HepG2 (cell line): ENCODE data around the gene RNGTT. TPM values are rescaled to one million over a fixed set of nuclear protein-coding genes. Genes with fewer than 3 reads are reported as not detected.

ENCODE experiments used
- ARID5B ChIP-seq: IDR thresholded peaks from 2 replicates; pipeline ENCODE4 v1.4.0; 2020; ENCODE audit warnings: mild to moderate bottlenecking, missing genetic modification reagents
- BCL6 ChIP-seq: IDR thresholded peaks from 2 replicates; pipeline ENCODE4 v1.6.1; 2016; ENCODE audit warnings: missing genetic modification reagents, missing compliant biosample characterization
- BHLHE40 ChIP-seq: IDR thresholded peaks from 2 replicates; pipeline ENCODE4 v1.6.1; 2011; ENCODE audit warnings: low read length, improper control_type of control experiment
- BORCS8-MEF2B ChIP-seq: sonication (generic); formaldehyde crosslinking; IDR thresholded peaks from 2 replicates; pipeline ENCODE4 v1.8.0; 2022; ENCODE audit warnings: mild to moderate bottlenecking, missing genetic modification reagents
- EED ChIP-seq: sonication (generic); formaldehyde crosslinking; IDR thresholded peaks from 2 replicates; pipeline ENCODE4 v1.5.0; 2020; ENCODE audit warnings: mild to moderate bottlenecking, missing genetic modification reagents
- EP300 ChIP-seq, 3 experiments: sonication (generic) in 1 of 3; formaldehyde crosslinking in 1 of 3; IDR thresholded peaks; 2 replicates each; pipeline versions ENCODE4 v1.5.1 to v1.6.1; 2011 to 2020; ENCODE audit warnings: low read depth in 2 of 3, low read length in 2 of 3, borderline replicate concordance in 1 of 3, improper control_type of control experiment in 1 of 3, mild to moderate bottlenecking in 1 of 3, missing genetic modification reagents in 1 of 3, moderate library complexity in 1 of 3
- FOXP4 ChIP-seq: sonication (generic); formaldehyde crosslinking; IDR thresholded peaks from 2 replicates; pipeline ENCODE4 v1.4.0; 2020; ENCODE audit warnings: missing genetic modification reagents
- HHEX ChIP-seq: IDR thresholded peaks from 2 replicates; pipeline ENCODE4 v1.6.1; 2016; ENCODE audit warnings: control low read depth
- HMG20A ChIP-seq: IDR thresholded peaks from 2 replicates; pipeline ENCODE4 v1.6.1; 2016; ENCODE audit warnings: borderline replicate concordance
- KDM5A ChIP-seq: fragments of 200-600 bp; sonication (generic); IDR thresholded peaks from 2 replicates; pipeline ENCODE4 v1.7.0; 2018; ENCODE audit warnings: antibody characterized with exemption, mild to moderate bottlenecking, low read length, borderline replicate concordance
- MEF2D ChIP-seq: sonication (generic); formaldehyde crosslinking; IDR thresholded peaks from 2 replicates; pipeline ENCODE4 v1.5.1; 2020; ENCODE audit warnings: mild to moderate bottlenecking, missing genetic modification reagents
- MEIS2 ChIP-seq: sonication (generic); formaldehyde crosslinking; IDR thresholded peaks from 2 replicates; pipeline ENCODE4 v1.9.0; 2021; ENCODE audit warnings: mild to moderate bottlenecking, missing genetic modification reagents
- PHB2 ChIP-seq: fragments of 450-650 bp; IDR thresholded peaks from 2 replicates; pipeline ENCODE4 v1.6.1; 2018; ENCODE audit not compliant: partially characterized antibody
- PTBP1 ChIP-seq: fragments of 200-400 bp; formaldehyde crosslinking; IDR thresholded peaks from 2 replicates; pipeline ENCODE4 v1.6.1; 2018; ENCODE audit warnings: low read length, low read depth; ENCODE audit not compliant: poor library complexity, severe bottlenecking
- RXRB ChIP-seq: IDR thresholded peaks from 2 replicates; pipeline ENCODE4 v1.6.1; 2016; ENCODE audit warnings: borderline replicate concordance, missing genetic modification reagents, missing compliant biosample characterization
- SMAD3 ChIP-seq: sonication (generic); formaldehyde crosslinking; IDR thresholded peaks from 2 replicates; pipeline ENCODE4 v1.4.0; 2020; ENCODE audit warnings: missing genetic modification reagents
- SRSF1 ChIP-seq: fragments of 200-400 bp; formaldehyde crosslinking; optimal IDR thresholded peaks from 2 replicates; pipeline ENCODE3; 2017; ENCODE audit warnings: mild to moderate bottlenecking, low read depth, low read length, moderate library complexity
- TCF7 ChIP-seq: sonication (generic); IDR thresholded peaks from 2 replicates; pipeline ENCODE4 v1.6.1; 2016; ENCODE audit warnings: antibody characterized with exemption, low read depth
- YEATS4 ChIP-seq: sonication (generic); formaldehyde crosslinking; IDR thresholded peaks from 2 replicates; pipeline ENCODE4 v1.4.0; 2020; ENCODE audit warnings: missing genetic modification reagents, borderline replicate concordance
- ZFP62 ChIP-seq: sonication (generic); formaldehyde crosslinking; IDR thresholded peaks from 2 replicates; pipeline ENCODE4 v1.4.0; 2020; ENCODE audit warnings: missing genetic modification reagents
- ZNF205 ChIP-seq: IDR thresholded peaks from 2 replicates; pipeline ENCODE4 v1.6.1; 2018; ENCODE audit warnings: missing biosample characterization, missing genetic modification reagents
- ZNF674 ChIP-seq: sonication (generic); formaldehyde crosslinking; IDR thresholded peaks from 2 replicates; pipeline ENCODE4 v1.5.0; 2020; ENCODE audit warnings: low read depth, mild to moderate bottlenecking, missing genetic modification reagents
- polyA plus RNA-seq, 8 experiments: library from polyadenylated mRNA; depleted of rRNA in 3 of 8; stranded (reverse) in 7 of 8; unstranded in 1 of 8; fragments of >200 nt; fragmentation: Illumina TruSeq in 4 of 8; extraction: Trizol in 4 of 8; gene quantifications; 2 replicates each; pipeline versions ENCODE4 v1.2.1 to v1.2.3, GENCODE V29; 2011 to 2016; ENCODE audit warnings: low read depth in 4 of 8, missing spikeins in 1 of 8, mixed read lengths in 1 of 8; ENCODE audit not compliant: insufficient read depth in 1 of 8
- total RNA-seq, 5 experiments: library from RNA; depleted of rRNA; stranded (reverse); fragments of >200 nt; fragmentation: Illumina TruSeq; extraction: Trizol; gene quantifications; 2 replicates each; pipeline ENCODE4 v1.2.3, GENCODE V29; 2016; ENCODE audit warnings: low read depth in 1 of 5
- TF ChIP-seq, protein P1 (sequence below): sonication (generic); formaldehyde crosslinking; IDR thresholded peaks from 2 replicates; pipeline ENCODE4 v1.4.0; 2020; ENCODE audit warnings: missing genetic modification reagents

RNGTT gene
- total and polyA plus RNA-seq, 2 of the 13 experiments (the other 11 are each of a cell fraction or from before 2014, with no cell fraction given): 6.0 to 22.6 TPM

DNA sequence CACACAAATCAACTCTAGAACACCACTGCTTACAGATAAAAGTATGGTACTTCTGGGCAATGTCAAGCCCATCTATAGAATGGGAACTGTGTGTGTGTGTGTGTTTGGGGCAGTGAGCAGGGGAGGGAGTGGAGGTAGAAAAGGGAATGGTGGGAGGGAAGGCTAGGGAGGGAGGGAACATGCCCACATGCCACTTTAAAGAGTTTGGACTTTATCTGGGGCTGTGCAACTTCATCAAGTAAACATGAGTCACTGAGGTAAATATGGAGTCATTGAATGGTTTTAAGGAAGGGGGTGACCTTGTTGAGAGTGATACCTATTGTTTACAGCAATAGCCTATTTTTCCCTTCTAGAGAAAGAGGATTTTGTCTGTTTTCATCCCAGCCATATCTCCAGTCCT, 22.5 kb upstream of the RNGTT start (continued):
- peak in 1 of 2 experiments; percentile 90; a peak in 2 of 4 replicates for TF ChIP-seq EP300 (IDR thresholded peaks at IDR 0.05; ENCODE audit: low read depth in 2 of 2, low read length in 2 of 2)
- peak; percentile 82 for TF ChIP-seq EP300 (CRISPR knock-in tag; IDR thresholded peaks at IDR 0.05; ENCODE audit: borderline replicate concordance)
- peak; percentile 44; the same call in 1 of the 2 replicates for TF ChIP-seq RXRB (CRISPR knock-in tag)
- TF ChIP-seq YEATS4: 0 out of 2 replicates have a peak, but pooled peaks have one; percentile 23
- no peak for TF ChIP-seq ZFP62 (CRISPR knock-in tag)
- TF ChIP-seq HHEX: peak; percentile 50; the same call in 1 of the 2 replicates
- no peak for TF ChIP-seq BORCS8-MEF2B (CRISPR knock-in tag)
- no peak for TF ChIP-seq PTBP1
- no peak for TF ChIP-seq SRSF1
- TF ChIP-seq MEF2D (CRISPR knock-in tag): no peak
- TF ChIP-seq ZNF674: no peak
- TF ChIP-seq TCF7: peak; percentile 79
- peak; percentile 93 for TF ChIP-seq FOXP4 (CRISPR knock-in tag)
- TF ChIP-seq BHLHE40: 0 out of 2 replicates have a peak, but pooled peaks have one; percentile 18
- peak; percentile 83; the same call in 1 of the 2 replicates for TF ChIP-seq HMG20A (CRISPR knock-in tag)
- TF ChIP-seq PHB2: no peak
- TF ChIP-seq ZNF205 (CRISPR knock-in tag): no peak
- peak; percentile 94 for TF ChIP-seq ARID5B (CRISPR knock-in tag)
- peak; percentile 76; the same call in 1 of the 2 replicates for TF ChIP-seq SMAD3
- TF ChIP-seq, protein P1, sequence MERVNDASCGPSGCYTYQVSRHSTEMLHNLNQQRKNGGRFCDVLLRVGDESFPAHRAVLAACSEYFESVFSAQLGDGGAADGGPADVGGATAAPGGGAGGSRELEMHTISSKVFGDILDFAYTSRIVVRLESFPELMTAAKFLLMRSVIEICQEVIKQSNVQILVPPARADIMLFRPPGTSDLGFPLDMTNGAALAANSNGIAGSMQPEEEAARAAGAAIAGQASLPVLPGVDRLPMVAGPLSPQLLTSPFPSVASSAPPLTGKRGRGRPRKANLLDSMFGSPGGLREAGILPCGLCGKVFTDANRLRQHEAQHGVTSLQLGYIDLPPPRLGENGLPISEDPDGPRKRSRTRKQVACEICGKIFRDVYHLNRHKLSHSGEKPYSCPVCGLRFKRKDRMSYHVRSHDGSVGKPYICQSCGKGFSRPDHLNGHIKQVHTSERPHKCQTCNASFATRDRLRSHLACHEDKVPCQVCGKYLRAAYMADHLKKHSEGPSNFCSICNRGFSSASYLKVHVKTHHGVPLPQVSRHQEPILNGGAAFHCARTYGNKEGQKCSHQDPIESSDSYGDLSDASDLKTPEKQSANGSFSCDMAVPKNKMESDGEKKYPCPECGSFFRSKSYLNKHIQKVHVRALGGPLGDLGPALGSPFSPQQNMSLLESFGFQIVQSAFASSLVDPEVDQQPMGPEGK (CRISPR knock-in tag): peak; percentile 66; the same call in 1 of the 2 replicates
- TF ChIP-seq BCL6 (CRISPR knock-in tag): peak; percentile 51; the same call in 1 of the 2 replicates
- TF ChIP-seq MEIS2 (CRISPR knock-in tag): no peak
- no peak for TF ChIP-seq EED (CRISPR knock-in tag)
- no peak for TF ChIP-seq KDM5A
